ENCODE measurements around the gene OXER1.
"Not testable (repeated sequence)": the region's sequence is repeated elsewhere in the genome, so short reads cannot be mapped to it uniquely, and the experiment has no call there.

Gene OXER1

GRCh38 chr2:42744545-42745082 lies 19.3 kb downstream of the OXER1 start:
- H3K4me3 ChIP-seq (ENCODE audit: low read depth, low read length): no peak overlapping the region
- DNase-seq (ENCODE audit: low read depth): no peak
- TF ChIP-seq, protein P1, sequence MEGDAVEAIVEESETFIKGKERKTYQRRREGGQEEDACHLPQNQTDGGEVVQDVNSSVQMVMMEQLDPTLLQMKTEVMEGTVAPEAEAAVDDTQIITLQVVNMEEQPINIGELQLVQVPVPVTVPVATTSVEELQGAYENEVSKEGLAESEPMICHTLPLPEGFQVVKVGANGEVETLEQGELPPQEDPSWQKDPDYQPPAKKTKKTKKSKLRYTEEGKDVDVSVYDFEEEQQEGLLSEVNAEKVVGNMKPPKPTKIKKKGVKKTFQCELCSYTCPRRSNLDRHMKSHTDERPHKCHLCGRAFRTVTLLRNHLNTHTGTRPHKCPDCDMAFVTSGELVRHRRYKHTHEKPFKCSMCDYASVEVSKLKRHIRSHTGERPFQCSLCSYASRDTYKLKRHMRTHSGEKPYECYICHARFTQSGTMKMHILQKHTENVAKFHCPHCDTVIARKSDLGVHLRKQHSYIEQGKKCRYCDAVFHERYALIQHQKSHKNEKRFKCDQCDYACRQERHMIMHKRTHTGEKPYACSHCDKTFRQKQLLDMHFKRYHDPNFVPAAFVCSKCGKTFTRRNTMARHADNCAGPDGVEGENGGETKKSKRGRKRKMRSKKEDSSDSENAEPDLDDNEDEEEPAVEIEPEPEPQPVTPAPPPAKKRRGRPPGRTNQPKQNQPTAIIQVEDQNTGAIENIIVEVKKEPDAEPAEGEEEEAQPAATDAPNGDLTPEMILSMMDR (IDR thresholded peaks at IDR 0.05; ENCODE audit: low read depth, low read length): no peak
- no peak for TF ChIP-seq POLR2A (IDR thresholded peaks at IDR 0.05; ENCODE audit: extremely low read depth, insufficient read length)
- TF ChIP-seq MYC (IDR thresholded peaks at IDR 0.05; ENCODE audit: low read depth, low read length): no peak
- TF ChIP-seq MAX (IDR thresholded peaks at IDR 0.05; ENCODE audit: low read depth, low read length): no peak

DNA sequence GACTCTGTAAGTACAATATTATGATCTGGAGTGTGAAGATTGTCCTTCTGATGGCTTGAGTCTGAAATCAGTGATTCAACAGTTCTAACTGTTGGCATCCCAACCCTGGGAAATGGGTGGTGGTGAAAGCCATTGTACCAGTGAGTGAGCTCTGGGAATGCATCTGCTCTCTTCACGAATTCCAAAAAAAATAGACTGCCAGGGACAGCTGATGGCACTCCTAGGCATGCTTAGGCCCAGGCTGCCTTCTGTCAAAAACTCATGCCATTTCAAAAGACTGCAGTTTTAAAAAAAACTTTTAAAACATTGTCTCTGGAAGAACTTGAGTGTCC lies 20.3 kb downstream of the OXER1 start:
- H3K4me3 ChIP-seq (ENCODE audit: low read depth, low read length): no peak overlapping the region
- no peak for TF ChIP-seq MYC (IDR thresholded peaks at IDR 0.05; ENCODE audit: low read depth, low read length)
- no peak for TF ChIP-seq POLR2A (IDR thresholded peaks at IDR 0.05; ENCODE audit: extremely low read depth, insufficient read length)
- TF ChIP-seq, protein P1 (IDR thresholded peaks at IDR 0.05; ENCODE audit: low read depth, low read length): no peak
- no peak for TF ChIP-seq MAX (IDR thresholded peaks at IDR 0.05; ENCODE audit: low read depth, low read length)
- DNase-seq (ENCODE audit: low read depth): no peak

GRCh38 chr2:42742740-42743658 lies 20.9 kb downstream of the OXER1 start:
- TF ChIP-seq, protein P1 (IDR thresholded peaks at IDR 0.05; ENCODE audit: low read depth, low read length): no peak
- no peak for TF ChIP-seq MAX (IDR thresholded peaks at IDR 0.05; ENCODE audit: low read depth, low read length)
- TF ChIP-seq MYC (IDR thresholded peaks at IDR 0.05; ENCODE audit: low read depth, low read length): no peak
- TF ChIP-seq POLR2A (IDR thresholded peaks at IDR 0.05; ENCODE audit: extremely low read depth, insufficient read length): no peak
- H3K4me3 ChIP-seq (ENCODE audit: low read depth, low read length): no peak overlapping the region
- no peak for DNase-seq (ENCODE audit: low read depth)

DNA sequence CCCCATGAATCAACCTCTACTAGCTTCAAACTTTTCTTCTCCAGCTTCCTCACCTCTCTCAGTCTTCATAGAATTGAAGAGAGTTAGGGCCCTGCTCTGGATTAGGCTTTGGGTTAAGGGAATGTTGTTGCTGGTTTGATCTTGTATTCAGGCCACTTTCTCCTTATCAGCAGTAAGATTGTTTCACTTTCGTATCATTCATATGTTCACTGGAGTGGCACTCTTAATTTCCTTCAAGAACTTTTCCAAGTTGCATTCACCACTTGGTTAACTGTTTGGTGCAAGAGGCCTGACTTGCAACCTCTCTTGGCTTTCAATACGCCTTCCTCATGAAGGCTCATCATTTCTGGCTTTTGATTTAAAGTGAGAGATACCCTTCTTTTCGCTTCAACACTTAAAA lies 22.8 kb downstream of the OXER1 start:
- no peak for TF ChIP-seq MYC (IDR thresholded peaks at IDR 0.05; ENCODE audit: low read depth, low read length)
- TF ChIP-seq POLR2A (IDR thresholded peaks at IDR 0.05; ENCODE audit: extremely low read depth, insufficient read length): no peak
- no peak for TF ChIP-seq MAX (IDR thresholded peaks at IDR 0.05; ENCODE audit: low read depth, low read length)
- TF ChIP-seq, protein P1 (IDR thresholded peaks at IDR 0.05; ENCODE audit: low read depth, low read length): no peak
- no peak for DNase-seq (ENCODE audit: low read depth)
- H3K4me3 ChIP-seq (ENCODE audit: low read depth, low read length): no peak overlapping the region

- H3K4me3 ChIP-seq (ENCODE audit: low read depth, low read length): no peak overlapping the region
- DNase-seq (ENCODE audit: low read depth): no peak
- TF ChIP-seq MAX (IDR thresholded peaks at IDR 0.05; ENCODE audit: low read depth, low read length): no peak
Measured at GRCh38 chr2:42736598-42737322, 27.2 kb downstream of the OXER1 start.

- DNase-seq (ENCODE audit: low read depth): no peak
- no peak overlapping the region for H3K4me3 ChIP-seq (ENCODE audit: low read depth, low read length)
- TF ChIP-seq MAX (IDR thresholded peaks at IDR 0.05; ENCODE audit: low read depth, low read length) (no peak), MYC (IDR thresholded peaks at IDR 0.05; ENCODE audit: low read depth, low read length) (no peak), POLR2A (IDR thresholded peaks at IDR 0.05; ENCODE audit: extremely low read depth, insufficient read length) (no peak)
- TF ChIP-seq, protein P1 (IDR thresholded peaks at IDR 0.05; ENCODE audit: low read depth, low read length): no peak
Measured at GRCh38 chr2:42733852-42734251, 30.1 kb downstream of the OXER1 start.

GRCh38 chr2:42731316-42731715 lies 32.6 kb downstream of the OXER1 start:
- not testable (repeated sequence) for H3K4me3 ChIP-seq (ENCODE audit: low read depth, low read length); DNase-seq (ENCODE audit: low read depth)

Measured in NB4 (cell line).